Ascending aorta (tissue), 2 donors: ENCODE data around the gene FHOD1. TPM values are rescaled to one million over a fixed set of nuclear protein-coding genes. Genes with fewer than 3 reads are reported as not detected.

ENCODE experiments used
- DNase-seq, 2 donors: peaks; one replicate each; pipeline ENCODE4 v3.0.0-alpha.2; 2019; ENCODE audit warnings: low spot score in 2 of 2
- H3K27ac ChIP-seq, 2 donors: fragments of 200-600 bp; sonication (generic); one replicate each; pipeline ENCODE4 v1.5.1; 2016 to 2017; ENCODE audit warnings: mild to moderate bottlenecking in 1 of 2
- H3K27me3 ChIP-seq: fragments of 200-600 bp; sonication (generic); one replicate; pipeline ENCODE4 v1.5.1; 2017
- H3K36me3 ChIP-seq, 2 donors: fragments of 200-600 bp; sonication (generic); one replicate each; pipeline ENCODE4 v1.5.1; 2016
- H3K4me1 ChIP-seq, 2 donors: fragments of 200-600 bp; sonication (generic); one replicate each; pipeline ENCODE4 v1.5.1; 2016 to 2017; ENCODE audit warnings: mild to moderate bottlenecking in 1 of 2
- H3K4me3 ChIP-seq, 2 donors: fragments of 200-600 bp; sonication (generic); one replicate each; pipeline ENCODE4 v1.5.1; 2016 to 2017; ENCODE audit warnings: mild to moderate bottlenecking in 1 of 2
- H3K9me3 ChIP-seq, 2 donors: fragments of 200-600 bp; sonication (generic); one replicate each; pipeline ENCODE4 v1.5.1; 2016
- intact Hi-C: fragments of 100-400 bp; cut with DNase I; formaldehyde crosslinking; loops from one replicate; pipeline ENCODE4 v1.15.1; 2023
- total RNA-seq: library from RNA; depleted of rRNA; stranded (reverse); fragments of >200 nt; gene quantifications from one replicate; pipeline ENCODE4 v1.1.0, GENCODE V29; 2016
- TF ChIP-seq, protein P1 (sequence below), 3 experiments: fragments of 200-600 bp in 2 of 3; fragments of 450-650 bp in 1 of 3; sonication (generic) in 2 of 3; IDR thresholded peaks; one replicate each; pipeline ENCODE4 v1.5.1; 2016 to 2019; ENCODE audit warnings: antibody characterized with exemption in 3 of 3, mild to moderate bottlenecking in 1 of 3, moderate library complexity in 1 of 3

Gene FHOD1
- total RNA-seq, 1 donor from 2014 or later: 20.2 TPM

GRCh38 chr16:67279296-67280089 is 32.2 kb upstream of the FHOD1 start, which contains the start of gene PLEKHG4:
Gene PLEKHG4 (plus strand): TSS chr16:67279532. CDS start chr16:67280045, 513 bp downstream.
- peak within 1 kb of the TSS; percentile 54 to 67 for H3K4me3 ChIP-seq
- H3K4me1 ChIP-seq: peaks cover 3 to 15% of the 10 kb centered on the region in 2 donors
- H3K9me3 ChIP-seq: no peaks in the 10 kb centered on the region
- TF ChIP-seq, protein P1, sequence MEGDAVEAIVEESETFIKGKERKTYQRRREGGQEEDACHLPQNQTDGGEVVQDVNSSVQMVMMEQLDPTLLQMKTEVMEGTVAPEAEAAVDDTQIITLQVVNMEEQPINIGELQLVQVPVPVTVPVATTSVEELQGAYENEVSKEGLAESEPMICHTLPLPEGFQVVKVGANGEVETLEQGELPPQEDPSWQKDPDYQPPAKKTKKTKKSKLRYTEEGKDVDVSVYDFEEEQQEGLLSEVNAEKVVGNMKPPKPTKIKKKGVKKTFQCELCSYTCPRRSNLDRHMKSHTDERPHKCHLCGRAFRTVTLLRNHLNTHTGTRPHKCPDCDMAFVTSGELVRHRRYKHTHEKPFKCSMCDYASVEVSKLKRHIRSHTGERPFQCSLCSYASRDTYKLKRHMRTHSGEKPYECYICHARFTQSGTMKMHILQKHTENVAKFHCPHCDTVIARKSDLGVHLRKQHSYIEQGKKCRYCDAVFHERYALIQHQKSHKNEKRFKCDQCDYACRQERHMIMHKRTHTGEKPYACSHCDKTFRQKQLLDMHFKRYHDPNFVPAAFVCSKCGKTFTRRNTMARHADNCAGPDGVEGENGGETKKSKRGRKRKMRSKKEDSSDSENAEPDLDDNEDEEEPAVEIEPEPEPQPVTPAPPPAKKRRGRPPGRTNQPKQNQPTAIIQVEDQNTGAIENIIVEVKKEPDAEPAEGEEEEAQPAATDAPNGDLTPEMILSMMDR (IDR thresholded peaks at IDR 0.05): peak; percentile 25 to 84 (median 47)
- H3K27me3 ChIP-seq: no peaks in the 10 kb centered on the region
- intact Hi-C loops: loop anchor here (2.0 to 10.0 kb wide), 2 partner anchors 115 to 185 kb away; partner anchors contain the start of gene TPPP3
- peak within 1 kb of the TSS; percentile 79 to 82 for H3K27ac ChIP-seq
- DNase-seq: peak; percentile 29 to 78
- H3K36me3 ChIP-seq: no peaks in the 10 kb centered on the region

- TF ChIP-seq, protein P1 (IDR thresholded peaks at IDR 0.05): no peak
- DNase-seq: no peak
- H3K36me3 ChIP-seq: no peaks in the 10 kb centered on the region
- H3K27me3 ChIP-seq: no peaks in the 10 kb centered on the region
- peaks cover 3 to 15% of the 10 kb centered on the region in 2 donors for H3K4me1 ChIP-seq
- intact Hi-C loops: loop anchor here (2.0 kb wide), 1 partner anchor 186 kb away; no protein-coding TSS in a partner anchor
- H3K27ac ChIP-seq: peak overlapping the region; percentile 79 to 82
- H3K9me3 ChIP-seq: no peaks in the 10 kb centered on the region
- peak overlapping the region; percentile 54 to 67 for H3K4me3 ChIP-seq
Observed at GRCh38 chr16:67278773-67279295, 31.6 kb upstream of the FHOD1 start.

DNA sequence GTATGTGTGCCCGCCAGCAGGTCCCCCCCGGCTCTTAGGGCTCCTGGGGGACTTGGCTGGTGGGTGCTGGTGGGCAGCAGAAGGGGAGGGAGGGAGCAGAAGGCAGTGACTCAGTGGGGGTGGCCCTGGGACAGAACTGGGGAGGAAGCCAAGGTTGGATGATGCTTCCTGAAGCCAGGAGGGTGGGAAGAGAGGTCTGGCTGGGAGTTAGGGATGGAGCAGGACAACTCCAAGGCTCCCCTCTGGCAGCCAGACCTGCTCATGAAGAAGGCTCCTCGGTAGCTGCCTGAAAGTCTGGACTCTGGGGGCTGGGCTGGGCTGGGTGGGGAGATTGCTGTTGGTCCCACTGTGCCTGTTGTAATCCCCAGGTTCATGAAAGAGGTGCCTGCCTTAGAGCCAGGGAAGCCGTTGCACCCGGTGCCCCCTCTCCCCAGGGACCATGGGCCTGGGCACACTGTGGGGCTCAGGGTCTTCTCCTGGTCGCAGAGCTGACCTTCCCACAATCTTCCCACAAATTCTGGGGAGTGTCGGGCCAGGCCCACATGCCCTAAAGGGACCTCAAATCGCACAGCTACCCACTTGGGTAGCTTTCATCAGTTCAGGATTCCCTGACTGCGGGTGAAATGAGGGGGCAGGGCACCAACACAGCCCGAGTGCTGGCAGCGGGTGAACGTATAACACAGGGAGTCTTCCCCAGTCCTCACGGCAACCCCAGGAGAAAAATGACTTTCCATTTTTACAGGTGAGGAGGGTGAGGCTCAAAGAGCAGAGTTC is 30.9 kb upstream of the FHOD1 start:
- H3K4me3 ChIP-seq: peak overlapping the region; percentile 54 to 67
- intact Hi-C loops: loop anchor here (2.0 kb wide), 1 partner anchor 187 kb away; no protein-coding TSS in a partner anchor
- H3K36me3 ChIP-seq: no peaks in the 10 kb centered on the region
- H3K27ac ChIP-seq: peak overlapping the region; percentile 79 to 82
- peak in 1 of 2 donors; percentile 74 for DNase-seq
- peaks cover 3 to 15% of the 10 kb centered on the region in 2 donors for H3K4me1 ChIP-seq
- H3K9me3 ChIP-seq: no peaks in the 10 kb centered on the region
- TF ChIP-seq, protein P1 (IDR thresholded peaks at IDR 0.05): no peak
- H3K27me3 ChIP-seq: no peaks in the 10 kb centered on the region

DNA sequence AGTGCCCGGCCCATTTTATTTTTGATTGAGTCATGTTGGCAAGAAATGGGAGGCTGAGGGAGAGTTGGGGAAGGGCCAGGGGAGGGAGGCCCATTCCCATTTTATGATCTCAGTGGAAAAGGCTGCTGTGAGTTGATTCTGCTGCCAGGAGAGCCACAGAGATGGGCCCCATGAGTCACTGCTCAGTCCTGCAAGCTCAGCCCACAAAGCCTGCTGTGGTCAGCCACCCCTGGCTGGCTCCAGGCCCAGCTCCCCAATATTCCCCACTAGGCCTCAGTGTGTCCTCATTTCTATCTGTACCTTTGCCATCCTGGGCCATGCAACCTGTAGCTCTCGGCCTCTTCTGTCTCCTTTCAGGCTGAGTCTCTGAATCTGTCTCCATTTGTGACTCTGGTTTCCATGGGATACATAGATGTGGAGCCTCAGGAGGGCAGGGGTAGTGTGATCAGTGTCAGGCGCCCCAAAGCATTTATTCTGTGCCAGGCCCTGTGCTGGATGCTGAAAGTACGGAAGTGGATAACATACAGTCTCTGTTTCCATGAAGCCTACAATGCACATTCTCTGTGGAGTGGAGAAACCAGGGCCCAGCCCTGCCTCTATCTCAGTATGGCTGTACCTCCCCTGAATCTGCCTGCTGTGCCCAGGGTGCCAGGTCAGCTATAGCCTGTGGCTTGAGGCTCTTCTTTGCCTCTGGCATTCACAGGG is 30.2 kb upstream of the FHOD1 start:
- Histone ChIP-seq H3K27me3 (no peaks in the 10 kb centered on the region), H3K9me3 (no peaks in the 10 kb centered on the region), H3K36me3 (no peaks in the 10 kb centered on the region), H3K27ac (peak overlapping the region; percentile 79 to 82), H3K4me1 (peaks cover 3 to 15% of the 10 kb centered on the region in 2 donors), H3K4me3 (no peak overlapping the region)
- TF ChIP-seq, protein P1 (IDR thresholded peaks at IDR 0.05): no peak
- intact Hi-C loops: no loop called here
- peak; percentile 55 to 91 for DNase-seq

- DNase-seq: no peak
- TF ChIP-seq, protein P1 (IDR thresholded peaks at IDR 0.05): no peak
- Histone ChIP-seq H3K4me1 (peaks cover 3 to 15% of the 10 kb centered on the region in 2 donors), H3K27ac (no peak overlapping the region), H3K4me3 (no peak overlapping the region), H3K27me3 (no peaks in the 10 kb centered on the region), H3K9me3 (no peaks in the 10 kb centered on the region), H3K36me3 (no peaks in the 10 kb centered on the region)
- intact Hi-C loops: no loop called here
Observed at GRCh38 chr16:67275321-67275720, 28.0 kb upstream of the FHOD1 start.
